HG03378 (cell line): ENCODE measurements around the gene TSEN54.

Source experiments
- ATAC-seq: cut with Tn5 transposase; IDR thresholded peaks from one replicate; pipeline ENCODE4 v1.9.1; 2021; ENCODE audit warnings: mild to moderate bottlenecking, moderate library complexity; ENCODE audit not compliant: unreplicated experiment

TSEN54 gene

DNA sequence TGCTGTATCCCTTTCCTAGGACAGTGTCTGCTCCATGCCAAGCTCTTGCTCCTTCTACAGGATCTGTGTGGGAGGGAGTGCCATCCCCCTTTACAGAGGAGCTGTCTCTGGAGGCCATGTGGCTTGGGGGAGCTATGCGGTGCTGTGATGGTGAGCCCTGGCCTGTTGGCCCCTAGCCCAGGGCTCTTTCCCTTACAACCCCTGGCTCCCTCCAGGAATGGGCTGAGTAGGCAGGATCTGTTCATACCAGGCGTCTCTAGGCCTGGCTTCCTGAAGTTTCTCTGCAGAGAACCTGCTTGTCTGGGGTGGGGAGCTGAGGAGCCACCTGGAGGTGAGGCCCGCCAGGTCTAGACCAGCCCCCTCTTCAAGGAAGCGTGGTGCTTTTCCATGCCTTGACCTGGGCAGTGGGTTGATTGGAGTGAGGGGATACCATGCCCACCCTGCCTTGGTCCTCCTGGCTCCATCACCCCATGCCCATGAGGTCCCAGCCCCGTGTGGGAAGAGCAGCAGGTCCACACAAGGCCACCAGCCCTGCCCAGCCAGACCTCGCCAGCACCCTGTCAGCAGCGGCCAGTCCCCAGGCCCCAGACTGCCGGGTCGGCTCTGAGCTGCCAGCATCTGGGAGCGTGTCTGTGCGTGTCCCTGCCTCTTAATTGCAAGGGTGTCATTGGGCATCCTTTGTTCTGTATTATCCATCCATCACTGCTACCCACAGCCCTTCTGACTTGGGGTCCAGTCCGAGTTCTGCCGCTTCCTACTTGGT, 23.8 kb downstream of the TSEN54 start:
- ATAC-seq, result no peak

DNA sequence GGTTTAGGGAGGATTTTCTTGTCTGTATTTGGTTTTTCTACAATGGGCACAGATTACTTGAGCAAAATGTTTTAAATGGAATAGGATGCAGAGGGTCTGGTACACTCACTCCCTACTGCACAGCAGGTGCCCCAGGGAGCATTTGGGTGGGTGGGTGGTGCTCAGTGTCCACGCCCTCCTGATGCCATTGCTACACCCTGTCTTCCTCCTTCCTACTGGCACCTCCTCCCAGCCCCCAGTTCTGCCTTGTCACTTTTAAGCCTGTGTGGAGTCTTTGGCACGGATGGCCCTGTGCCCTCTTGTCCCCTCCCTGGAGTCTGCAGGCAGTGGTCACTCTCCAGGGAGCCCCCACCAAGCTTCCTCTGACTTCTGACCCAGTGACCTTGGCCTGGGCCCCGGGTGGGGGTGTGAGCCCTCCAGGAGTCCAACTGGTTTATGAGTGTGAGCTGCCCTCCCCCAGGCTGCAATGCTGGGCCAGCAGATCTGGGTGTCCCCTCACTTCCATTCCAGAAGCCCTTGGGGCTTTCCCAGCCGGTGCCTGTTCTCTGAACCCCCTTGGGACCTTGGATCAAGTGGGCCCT, 24.7 kb downstream of the TSEN54 start:
- ATAC-seq, result no peak

DNA sequence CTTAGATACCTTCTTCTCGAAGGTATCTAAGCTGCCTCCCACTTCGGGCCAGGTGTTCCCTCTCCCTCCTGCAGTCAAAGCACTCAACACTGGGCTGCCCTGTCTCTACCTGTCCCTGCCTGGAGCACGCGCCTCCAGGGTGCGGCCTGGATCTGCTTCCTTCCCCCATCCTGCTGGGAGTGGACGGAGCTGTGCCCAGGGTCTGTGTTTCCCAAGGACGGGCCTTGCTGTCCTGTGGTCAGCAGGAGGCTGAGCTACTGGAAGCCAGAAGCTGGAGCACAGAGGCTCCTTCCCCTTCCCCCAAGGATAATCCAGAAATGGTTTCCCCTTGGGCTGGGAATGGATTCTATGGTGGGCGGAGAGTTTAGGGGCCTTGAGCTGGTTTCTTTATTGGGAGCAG, 25.9 kb downstream of the TSEN54 start:
- ATAC-seq, result no peak

DNA sequence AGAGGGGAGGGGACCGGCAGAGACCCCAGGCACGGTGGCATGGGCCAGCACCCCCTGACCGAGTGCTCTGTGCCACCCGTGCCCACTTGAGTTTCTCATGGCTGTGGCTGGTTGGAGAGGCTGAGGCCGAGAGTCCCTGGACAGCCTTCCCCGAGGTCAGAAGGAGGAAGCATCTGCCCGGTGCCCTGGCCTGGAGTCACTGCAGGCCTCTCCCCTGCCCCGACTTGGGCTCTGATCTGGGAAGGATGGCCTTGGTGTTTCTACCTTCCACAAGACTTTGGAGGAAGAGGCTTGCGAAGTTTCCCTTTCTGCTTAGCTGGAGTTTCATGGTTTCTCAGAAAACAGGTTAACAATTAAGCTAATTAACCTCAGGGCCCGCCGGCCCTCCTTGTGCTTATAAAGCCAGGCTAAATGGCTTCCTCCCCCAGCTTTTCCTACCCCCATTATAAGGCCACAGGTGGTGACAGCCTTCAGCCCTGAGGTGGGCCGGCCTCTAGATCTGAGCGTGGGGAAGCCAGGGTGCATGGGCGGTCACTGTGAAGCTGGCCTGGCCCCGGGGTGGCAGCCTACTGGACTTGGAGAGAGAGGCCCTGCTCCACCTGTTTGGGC, 26.5 kb downstream of the TSEN54 start:
- ATAC-seq, result no peak

DNA sequence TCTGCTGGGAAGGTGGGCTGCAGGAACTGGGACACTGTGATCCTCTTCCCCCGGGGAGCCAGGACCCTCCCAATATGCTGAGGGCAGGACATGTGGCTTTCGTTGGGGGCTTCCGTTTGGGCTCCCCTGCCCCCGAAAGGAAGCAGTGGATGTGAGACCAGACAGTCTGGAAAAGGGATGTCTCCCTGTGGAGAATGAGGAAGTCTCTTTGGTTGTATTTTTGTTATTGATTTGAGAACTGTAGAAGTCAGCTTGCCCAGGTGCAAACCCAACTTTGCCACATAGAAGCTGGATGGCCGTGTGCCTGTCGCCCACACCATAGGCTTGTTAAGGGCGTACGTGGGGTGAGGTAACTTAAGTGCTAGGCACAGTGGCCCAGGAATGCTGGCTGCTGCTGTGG, 27.9 kb downstream of the TSEN54 start:
- ATAC-seq, result no peak

DNA sequence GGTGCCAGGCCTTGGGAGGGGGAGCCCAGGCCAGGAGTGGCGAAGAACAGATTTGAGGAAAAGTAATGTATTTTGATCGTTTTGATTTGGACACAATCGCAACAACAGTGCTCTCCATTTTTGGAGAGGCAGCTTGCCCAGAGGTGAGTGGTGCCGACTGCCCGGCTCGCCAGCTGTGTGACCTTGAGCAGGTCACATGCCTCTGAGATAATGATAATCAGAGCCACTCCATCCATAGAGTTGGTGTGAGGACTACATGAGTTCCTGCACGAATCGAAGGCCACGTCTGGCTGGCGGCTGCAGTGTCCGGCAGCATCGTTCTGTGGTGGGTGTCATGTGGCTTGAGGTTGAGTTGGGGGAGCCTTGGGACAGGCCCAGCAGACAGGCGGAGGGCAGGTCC, 29.9 kb downstream of the TSEN54 start:
- ATAC-seq, result no peak

DNA sequence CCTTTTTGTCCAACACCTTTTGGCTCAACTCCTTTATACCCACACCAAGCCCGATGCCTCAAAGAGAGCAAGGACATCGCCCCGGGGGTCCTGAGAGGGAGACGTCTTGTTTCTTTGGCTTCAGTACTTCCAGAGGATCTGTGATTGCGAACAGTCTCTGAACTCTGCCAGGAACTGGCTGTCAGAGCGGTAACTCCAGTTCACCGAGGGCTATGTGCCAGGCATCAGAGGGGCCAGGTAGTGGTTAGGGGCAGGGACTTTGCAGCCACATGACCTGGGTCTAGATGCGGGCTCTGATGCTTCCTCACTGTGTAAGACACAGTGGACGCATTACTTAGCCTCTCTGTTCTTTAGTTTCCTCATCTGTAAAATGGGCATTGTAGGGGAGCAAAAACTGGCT, 30.8 kb downstream of the TSEN54 start:
- no peak for ATAC-seq

DNA sequence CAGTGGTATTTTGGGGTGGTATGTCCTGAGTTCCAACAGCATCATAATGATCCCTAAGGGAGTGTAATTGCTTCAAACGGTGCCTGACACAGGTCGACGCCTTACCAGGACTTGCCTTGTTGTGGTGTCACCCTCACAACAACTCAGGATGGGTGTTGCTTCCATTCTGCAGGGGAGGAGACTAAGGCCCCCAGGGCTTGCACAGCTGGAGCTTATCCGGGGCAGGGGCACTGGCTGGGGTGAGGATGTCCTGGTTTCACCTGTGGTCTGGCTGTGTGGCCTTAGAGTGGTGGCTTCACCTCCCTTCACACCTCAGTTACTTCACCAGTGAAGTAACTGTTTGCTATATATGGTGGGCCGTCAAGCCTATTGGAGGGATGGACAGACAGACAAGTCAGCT, 32.5 kb downstream of the TSEN54 start:
- ATAC-seq, result no peak

DNA sequence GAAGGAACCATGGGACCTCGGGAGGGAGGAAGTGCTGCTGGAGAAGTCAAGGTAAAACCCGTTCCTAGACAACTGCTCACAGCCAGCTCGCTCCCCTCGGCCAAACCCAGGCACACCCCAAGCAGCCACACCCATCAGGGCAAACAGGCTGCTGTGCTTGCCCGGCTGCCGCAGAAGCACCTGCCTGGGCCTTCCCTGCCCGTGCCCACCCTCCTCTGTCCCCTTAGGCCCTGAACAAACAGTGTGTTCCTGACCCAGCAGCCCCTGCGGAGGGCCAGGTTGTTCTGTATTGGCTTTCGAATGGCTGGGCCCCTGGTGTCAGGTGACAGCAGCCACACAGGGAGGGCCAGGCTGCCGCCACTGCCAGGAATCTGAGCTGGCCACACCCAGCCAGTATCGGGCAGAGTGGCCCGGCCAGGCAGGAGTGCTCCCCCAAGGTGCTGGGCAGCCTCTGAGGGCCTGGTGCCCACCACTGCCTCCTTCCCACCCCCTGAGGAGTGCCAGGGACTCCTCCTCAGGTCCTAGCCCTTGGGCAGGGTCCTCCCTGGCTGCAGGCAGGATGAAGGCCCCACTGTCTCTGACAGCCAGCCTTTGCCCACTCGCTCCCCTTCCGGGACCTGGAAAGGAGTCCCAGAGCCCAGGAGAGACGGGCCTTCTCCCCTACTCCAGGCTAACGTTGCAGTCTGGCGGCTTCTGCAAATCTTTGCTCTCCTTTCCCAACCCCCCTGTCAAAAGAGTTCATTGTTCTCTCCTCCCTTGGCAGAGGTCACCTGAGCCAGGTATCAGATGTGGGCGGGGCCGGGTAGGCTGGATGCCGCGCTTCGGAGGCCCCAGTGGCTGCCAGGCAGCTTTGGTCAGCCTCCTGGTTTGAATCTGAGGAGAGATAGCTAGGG, 33.2 kb downstream of the TSEN54 start:
- ATAC-seq, result no peak

DNA sequence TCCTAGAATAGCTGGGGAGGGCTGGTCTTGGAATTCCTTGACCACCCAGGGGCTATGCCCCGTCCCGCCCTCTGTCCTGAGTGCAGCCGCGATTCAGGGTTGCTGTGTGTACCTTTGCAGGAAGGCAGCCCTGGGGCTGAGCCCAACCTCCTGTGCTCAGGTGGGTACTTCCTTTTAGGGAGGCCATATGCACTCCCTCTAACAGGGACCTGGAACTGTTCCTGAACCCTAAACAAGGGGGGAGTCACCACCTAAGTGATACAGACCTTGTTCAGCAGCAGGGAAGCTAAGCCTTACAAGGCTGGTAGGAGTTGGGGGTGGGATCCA, 33.8 kb downstream of the TSEN54 start:
- ATAC-seq, result no peak

DNA sequence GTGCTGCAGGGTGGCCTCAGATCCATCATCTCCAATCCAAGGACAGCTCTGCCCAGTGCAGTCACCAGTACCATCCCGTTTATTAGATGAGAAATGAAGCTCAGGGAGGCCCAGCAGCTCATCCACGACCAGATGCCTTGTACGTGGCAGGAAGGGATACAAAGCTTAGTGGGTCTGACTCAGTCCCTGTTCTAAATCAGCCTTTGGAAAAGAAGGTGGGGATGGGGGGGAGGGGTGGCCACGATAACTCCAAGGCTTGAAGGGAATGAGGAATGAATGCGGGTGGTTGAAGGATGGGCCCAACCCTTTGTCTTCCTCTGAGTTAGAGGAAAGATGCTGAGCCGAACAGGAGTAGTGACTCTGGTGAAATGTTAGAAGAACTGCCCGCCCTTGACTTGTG, 34.9 kb downstream of the TSEN54 start:
- ATAC-seq, result no peak

DNA sequence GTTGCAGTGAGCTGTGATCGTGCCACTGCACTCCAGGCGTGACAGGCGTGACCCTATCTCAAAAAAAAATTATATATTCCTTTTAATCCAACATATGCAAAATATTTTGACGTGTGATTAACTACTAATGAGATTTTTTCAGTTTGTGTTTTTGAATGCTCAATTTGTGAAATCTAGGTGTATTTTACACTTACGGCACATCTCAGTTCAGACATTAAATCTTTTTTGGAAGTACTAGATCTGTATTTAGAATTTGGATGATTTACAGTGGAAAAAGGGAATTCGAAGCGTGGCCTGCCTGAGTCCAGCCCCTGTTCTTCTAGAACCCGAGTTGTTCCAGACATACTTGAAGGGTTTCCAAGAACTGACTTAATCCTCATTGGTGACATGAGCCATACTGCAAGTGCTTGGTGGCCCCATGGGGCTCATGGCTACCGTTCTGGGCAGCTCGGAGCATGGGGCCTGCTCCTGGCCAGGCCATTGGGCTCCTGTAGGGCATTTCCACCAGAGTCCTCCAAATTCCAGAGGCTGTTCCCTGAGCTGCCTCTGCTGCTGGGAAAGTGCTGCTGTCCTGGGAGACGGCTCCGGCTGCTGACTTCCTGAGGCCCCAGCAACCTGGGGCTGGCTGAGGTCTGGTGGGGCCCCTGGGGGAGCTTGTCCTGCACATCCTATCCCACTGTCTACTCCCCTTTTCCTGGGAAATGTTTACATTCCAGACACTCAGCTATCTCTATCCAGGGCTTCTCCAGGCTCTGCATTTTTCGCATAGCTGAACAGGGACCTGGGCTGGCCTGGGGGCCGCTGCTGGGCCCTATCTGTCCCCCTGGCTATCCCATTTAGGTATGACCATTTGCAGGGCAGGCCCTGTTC, 36.3 kb downstream of the TSEN54 start:
- ATAC-seq, result no peak

DNA sequence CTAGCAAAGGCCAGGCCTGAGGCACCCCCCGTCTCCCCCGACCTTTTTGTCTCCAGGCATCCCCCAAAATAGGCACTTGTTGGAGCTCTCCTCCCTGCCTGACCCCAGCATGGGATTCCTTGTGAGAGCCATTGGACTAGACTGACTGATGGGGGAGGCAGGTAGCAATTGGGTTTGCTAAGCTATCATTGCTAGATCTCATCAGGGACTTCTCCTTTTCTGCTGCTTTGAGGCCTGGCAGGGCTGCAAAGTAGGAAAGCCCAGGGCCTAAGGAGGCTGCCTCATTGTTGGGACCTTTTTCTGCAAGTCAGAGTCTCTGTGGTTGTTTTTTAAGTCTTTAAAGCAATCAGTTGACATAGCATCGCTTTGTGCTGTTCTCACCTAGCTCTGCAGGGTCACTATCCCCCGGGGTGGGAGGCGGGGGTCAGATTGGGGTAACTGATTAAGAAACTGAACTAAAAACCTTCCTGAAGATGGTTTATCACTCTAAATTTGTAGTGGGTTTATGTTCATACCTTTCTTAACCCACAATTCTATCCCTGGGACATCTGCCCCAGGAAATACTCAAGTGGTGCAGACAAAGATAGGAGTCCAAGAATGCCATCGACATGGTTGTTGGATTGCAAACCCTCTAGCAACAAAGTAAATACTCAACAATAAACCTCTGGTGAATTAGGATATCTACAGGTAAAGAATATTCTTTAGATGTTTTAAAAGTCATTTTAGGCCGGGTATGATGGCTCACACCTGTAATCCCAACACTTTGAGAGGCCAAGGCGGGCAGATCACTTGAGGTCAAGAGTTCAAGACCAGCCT, 37.2 kb downstream of the TSEN54 start:
- no peak for ATAC-seq

DNA sequence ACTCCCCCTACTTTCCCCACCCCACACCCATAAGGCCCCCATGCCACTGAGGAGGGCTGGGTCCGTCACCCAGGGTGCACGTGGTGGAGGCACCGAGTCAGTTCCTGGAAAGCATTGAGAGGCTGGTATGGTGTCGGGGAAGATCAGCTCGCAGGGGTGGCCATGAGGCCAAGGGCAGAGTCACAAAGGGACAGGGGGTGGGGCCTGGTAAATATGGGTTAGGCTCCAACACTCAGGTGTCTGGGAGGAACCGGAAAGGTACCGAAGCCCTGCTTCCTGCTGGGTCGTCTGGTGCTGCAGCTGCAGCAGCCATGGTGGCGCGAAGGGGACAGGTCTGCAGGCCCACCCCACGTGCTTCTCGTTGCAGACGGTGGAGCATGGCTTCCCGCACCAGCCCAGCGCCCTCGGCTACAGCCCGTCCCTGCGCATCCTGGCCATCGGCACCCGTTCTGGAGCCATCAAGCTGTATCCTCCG, 39.4 kb downstream of the TSEN54 start:
- ATAC-seq, result no peak

DNA sequence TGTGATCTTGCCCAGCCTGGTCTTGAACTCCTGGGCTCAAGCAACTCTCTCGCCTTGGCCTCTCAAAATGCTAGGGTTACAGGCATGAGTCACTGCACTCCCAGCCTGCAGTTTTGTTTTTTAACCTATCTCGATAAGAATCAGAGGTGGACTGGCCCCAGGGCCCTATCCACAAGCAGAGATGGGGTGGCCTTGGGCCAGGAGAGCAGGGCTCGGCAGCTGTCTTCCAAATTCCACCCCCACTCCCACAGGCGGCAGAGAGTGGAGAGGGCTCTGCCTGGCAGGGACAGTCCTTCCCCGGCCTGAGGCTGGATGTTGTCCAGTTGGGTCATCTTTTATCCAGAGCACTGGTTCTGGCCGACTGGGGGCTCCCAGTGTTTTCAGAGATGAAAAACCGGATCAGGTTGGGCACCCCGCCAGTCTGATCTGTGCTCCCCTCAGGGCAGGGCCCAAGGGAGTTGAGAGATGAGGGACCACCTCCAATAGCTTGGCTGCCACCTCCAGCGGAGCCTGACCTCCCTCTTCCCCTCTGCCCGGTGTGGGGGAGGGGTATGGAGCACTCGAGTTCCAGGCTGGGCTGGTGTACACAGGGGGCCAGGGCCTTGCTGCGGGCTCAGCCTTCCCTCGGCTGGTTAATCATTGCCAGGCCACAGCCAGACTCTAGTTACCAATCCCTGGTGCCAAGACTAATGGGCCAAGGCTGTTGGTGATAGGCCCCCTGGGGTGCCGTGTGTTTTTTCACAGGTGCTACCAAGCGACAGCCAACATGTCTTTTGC, 40.9 kb downstream of the TSEN54 start:
- no peak for ATAC-seq

DNA sequence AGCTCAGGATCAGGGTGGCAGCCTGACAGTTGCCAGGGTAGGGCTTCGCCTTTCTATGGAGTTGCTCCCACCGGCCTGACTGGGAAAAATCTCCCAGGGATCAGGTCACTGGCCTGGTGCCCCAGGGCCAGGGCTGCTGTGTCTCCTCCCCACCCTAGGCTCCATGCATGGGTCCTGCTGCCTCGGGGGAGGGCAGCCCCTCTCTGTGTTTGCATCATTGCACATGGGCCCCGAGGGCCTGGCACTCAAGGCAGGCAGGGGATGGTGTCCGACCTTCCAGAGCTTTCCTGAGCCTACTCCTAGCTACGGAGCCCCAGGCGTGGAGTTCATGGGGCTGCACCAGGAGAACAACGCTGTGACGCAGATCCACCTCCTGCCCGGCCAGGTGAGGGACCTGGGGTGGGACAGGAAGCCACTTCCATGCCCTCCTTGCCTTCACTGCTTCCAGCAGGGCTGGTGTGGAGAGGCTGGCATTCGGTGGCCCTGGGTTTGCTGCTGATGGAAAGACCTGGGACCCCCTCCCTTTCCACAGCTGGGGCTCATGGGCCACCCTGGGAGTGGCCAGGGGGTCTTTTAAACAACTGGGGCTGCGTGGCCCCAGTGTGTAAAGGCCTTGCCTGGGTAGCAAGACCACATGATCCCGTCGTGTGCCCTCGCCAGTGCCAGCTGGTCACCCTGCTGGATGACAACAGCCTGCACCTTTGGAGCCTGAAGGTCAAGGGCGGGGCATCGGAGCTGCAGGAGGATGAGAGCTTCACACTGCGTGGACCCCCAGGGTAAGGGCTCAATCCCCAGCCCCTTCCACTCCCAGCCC, 41.7 kb downstream of the TSEN54 start:
- no peak for ATAC-seq

DNA sequence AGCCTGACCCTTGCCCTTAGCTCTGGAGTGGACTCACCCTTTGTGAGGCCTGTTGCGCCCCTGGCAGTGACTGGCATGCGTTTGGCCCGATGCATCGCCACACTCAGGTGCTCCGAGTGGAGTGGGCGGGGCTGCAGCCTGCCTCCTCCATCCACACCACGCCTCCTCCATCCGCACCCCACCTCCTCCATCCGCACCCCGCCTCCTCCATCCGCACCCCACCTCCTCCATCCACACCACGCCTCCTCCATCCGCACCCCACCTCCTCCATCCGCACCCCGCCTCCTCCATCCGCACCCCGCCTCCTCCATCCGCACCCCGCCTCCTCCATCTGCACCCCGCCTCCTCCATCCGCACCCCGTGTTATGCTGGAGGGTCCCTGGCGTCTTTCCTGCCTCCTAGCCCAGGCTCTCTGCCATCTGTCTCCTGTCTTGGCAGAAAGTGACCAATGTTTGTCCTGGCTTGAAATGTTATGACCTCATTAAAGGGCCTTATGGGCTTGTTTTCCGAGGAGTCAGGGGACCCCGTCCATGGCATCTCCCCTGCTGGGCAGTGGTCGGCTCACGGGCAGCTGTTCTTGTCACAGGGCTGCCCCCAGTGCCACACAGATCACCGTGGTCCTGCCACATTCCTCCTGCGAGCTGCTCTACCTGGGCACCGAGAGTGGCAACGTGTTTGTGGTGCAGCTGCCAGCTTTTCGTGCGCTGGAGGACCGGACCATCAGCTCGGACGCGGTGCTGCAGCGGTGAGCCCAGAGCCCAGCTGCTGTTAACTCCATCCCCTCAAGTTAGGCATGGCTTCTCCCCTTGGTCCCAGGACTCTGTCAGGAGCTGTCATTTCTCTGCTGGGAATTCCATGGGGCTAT, 42.6 kb downstream of the TSEN54 start:
- no peak for ATAC-seq
